HG02885 (cell line): ENCODE results near the gene ADCY1.

Source experiments
- ATAC-seq: cut with Tn5 transposase; IDR thresholded peaks from one replicate; pipeline ENCODE4 v1.9.1; 2021; ENCODE audit warnings: mild to moderate bottlenecking; ENCODE audit not compliant: unreplicated experiment, poor library complexity

ADCY1 gene

DNA sequence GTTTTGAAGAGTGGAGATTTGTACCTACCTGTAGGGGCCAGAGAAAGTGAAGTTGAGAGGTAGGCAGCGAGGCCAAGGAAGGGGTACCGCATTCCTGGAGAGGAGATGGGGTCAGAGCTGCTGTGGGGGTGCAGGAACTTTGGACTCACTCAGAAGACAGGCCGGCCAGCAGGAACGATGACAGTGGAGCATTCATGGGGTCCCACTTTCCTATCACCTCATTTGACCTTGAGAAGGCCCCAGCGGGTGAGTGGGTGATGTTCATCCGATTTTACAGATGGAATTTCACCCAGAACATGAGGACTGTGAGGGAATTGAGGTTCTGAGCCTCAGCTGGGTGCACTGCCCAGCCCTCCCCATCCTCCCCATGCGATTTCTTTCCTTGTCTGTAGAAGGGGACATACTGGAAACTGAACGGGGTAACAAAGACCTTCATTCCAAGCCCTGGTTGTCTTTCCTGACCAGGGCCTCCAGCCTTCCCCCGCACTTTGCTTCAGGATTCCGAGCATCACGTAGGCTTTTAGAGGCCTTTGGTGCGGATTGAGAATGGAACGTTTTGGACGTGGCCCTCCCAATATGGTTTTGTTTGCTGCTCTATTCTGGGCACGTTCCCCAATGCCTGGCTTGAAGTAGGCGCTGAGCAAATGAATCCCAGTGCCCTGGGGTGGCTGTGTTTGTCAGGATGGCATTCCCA lies 87.3 kb downstream of the ADCY1 start:
- ATAC-seq = no peak

DNA sequence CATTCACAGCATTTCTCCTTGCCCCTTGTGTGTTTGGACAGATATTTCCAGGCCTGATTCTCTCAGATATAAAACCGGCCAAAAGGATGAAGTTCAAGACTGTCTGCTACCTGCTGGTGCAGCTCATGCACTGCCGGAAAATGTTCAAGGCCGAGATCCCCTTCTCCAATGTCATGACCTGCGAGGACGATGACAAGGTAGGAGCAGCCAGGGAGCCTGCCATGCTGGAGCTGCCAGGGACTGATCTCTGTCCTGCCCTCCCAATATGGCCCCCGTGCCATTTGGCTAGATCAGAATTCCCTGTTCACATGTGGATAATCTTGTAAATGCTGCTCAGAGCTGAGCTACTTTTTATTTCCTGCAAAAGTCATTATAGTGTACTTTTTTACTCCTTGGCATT lies 87.8 kb downstream of the ADCY1 start:
- no peak for ATAC-seq

DNA sequence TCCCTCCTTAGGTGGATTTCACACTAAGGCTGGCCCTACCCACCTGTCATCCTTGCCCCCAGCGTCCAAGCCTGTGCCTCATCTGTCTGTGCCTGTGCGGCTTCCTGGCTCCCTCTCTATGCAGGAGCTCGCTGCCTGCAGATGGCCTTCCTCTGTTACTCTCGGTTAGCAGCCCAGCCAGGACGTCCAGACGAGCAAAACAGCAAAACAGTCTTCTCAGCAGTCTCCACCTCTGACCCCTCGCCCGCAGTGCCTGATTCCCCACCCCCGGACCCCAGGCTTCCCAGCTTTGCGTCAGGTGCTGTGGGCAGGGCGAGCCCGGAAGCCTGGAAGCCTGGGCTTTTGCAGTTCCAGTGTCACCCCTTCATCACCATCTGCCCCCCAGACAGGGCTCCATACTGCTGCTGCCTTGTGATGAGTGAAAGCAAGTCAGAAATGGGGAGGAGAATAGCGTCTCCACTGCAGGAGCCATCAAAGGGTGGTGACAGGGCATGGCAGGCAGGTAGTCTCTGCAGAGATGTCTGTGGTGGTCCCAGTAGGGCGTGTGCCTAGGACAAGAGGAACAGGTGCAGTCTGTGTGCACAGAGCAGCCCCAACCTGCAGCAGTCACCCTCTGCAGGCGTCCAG lies 88.5 kb downstream of the ADCY1 start:
- no peak for ATAC-seq

DNA sequence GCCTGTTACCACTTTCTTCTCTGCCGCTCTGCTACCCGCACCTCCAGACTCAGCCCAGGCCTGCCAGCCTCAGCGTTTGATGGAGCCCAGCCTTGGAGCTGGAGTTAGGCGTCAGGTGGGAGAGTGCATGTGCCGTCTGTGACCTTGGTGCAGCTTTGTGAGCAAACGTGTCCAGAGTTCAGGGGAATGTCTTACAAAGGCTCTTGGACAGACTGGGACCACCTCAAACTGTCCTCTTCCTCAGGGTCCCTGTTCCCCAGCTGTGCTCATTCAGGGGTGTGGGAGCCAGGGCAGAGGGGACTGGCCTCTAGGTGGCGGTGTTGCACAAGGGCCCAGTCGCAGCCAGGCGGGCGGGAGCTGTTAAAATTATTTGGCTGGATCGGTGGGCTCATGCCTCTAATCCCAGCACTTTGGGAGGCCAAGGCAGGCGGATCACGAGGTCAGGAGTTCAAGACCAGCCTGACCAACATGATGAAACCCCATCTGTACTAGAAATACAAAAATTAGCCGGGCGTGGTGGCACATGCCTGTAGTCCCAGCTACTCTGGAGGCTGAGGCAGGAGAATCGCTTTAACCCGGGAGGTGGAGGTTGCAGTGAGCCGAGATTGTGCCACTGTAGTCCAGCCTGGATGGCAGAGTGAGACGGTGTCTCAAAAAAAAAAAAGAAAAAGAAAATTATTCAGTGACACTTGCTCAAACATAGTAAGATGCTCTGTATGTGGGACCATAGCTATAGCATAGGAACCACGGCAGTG lies 89.2 kb downstream of the ADCY1 start:
- no peak for ATAC-seq

DNA sequence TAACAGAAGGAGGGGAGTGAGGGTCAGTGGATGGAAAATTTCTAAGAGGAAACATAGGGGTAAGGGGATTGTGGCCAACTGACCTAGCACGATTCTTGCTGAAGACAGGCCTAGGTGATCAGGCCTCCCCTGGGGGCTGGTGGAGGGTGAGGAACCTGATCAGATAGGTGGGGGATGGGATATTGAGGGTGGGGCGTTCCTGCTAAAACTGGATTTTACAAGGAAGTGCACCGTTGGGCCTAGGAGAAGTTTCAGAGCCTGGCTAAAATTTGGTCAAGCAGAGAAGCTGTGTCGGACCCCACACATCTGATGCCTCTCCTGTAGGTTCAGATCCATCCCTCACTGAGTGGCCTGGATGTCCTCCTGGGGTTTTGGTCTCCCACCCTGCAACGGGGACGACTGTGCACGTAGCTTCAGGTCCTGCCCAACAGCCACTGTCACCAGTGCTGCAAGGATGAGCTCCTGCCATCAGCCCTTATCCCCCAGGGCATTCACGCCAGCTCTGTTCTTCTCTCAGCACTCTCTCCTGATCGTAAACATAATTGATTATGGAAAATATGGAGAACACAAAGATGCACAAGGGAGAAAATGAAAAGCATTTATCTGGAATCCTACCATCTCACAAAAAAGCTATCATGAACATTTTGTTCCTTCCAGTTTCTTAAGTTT lies 89.9 kb downstream of the ADCY1 start:
- ATAC-seq = no peak

DNA sequence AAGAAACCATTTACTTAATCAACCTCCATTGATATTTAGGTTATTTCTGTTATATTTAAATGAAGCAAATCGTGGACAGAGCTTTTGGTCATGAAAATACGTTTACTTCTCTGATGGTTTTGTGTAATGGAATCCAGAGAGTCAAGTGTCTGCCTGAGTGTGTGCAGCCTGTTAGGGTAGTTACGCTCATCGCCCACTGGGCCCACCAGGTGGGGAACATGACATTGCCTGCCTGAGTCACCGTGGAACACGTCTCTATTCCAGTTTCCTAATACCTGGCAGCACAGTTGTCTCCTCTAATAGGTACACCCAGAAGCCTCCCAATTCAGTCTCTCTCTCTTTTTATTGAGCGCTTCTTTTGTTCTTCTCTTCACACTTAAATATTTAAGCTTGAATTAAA lies 91.0 kb downstream of the ADCY1 start:
- no peak for ATAC-seq

DNA sequence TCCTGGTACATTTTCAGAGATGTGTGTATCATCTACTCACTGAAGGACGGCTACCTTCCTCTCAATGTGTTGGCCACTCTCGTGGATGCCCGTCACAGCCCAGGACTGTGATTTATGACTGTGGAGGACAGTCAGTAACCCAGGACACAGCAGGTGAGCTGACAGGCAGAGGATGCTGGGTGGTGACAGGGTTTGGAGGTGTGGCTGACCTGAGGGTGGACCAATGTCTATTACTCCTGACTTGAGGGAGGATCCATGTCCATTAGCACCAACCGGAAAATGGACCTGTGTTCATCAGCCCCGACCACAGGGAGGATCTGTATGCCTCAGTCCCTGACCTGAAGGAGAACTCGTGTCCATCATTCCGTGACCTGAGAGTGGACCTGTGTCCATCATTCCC lies 96.1 kb downstream of the ADCY1 start:
- no peak for ATAC-seq

DNA sequence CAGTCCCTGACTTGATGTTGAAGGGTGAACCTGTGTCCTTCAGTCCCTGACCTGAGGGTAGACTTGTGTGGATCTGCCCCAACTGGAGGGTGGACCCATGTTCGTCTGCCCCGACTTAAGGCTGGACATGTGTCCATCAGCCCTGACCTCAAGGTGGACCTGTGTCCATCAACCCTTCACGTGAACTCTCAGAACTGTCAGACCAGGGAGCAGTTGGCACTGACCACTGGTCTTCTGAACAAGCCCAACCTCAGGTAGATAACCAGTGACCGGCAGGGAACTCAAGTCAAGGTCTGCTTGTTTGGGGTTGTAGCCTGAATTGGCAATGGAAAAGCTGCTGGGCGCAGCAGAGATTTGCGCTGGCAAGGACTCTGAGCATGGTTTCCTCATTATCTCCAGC lies 96.5 kb downstream of the ADCY1 start:
- no peak for ATAC-seq

DNA sequence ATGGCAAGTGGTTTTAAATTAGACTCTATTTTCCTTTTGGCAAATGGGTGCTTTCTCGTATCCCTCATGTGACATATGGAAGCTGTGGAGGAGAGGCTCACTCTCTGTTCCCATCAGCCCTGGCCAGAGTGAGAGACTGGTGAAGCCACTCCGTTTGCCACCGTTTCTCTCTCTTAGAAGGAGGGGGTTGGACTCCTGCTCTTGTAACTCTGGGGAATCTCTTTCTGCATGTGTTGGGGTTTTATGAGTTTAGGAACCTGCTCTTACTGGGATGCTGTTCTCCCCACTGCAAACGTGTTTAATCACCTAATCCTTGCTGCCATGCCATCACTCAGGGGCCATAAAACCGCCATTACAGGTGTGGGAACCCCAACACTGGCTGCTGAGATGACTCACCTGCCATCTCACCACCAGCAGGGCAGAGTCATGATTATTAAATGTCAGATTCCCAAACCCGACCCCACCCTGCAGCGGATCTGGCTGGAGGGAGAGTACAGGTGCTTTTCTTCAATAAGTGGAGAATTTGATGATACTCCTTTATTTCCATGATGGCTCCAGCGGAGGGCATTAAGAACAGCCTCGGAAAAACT lies 103.2 kb downstream of the ADCY1 start:
- ATAC-seq = no peak

DNA sequence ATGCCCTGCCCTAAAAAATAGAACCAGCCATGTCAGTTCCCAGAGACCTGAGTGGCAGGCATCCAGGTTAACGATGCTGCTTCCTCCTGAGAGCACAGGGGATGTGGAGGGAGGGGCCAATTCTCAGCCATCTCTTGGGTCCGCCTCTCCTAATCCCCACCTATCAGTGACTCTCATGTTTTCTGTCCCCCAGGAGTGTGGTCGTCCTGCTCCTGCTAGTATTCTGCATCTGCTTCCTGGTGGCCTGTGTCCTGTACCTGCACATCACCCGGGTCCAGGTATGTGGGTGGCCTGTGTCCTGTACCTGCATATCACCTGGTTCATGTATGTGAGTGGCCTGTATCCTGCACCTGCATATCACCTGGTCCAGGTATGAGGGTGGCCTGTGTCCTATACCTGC lies 105.3 kb downstream of the ADCY1 start:
- no peak for ATAC-seq

DNA sequence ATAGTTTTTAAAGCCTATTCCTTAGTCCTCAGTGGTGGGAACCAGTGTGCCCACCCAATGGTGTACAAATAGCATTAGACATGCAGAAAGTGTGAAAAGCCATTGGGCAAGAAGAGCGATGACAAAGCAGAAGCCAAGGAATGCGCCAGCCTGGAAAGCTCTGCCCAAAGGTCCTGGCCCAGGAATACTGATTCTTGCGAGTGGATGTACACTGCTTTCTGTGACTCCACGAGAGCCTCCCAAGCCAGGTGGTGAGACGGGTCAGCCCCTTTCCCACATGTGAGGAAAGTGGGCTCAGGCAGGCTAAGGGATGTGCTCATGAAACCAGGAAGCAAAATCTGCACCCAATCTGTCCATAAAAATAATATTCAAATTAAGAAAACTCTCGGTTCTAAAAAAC lies 106.6 kb downstream of the ADCY1 start:
- ATAC-seq = no peak

DNA sequence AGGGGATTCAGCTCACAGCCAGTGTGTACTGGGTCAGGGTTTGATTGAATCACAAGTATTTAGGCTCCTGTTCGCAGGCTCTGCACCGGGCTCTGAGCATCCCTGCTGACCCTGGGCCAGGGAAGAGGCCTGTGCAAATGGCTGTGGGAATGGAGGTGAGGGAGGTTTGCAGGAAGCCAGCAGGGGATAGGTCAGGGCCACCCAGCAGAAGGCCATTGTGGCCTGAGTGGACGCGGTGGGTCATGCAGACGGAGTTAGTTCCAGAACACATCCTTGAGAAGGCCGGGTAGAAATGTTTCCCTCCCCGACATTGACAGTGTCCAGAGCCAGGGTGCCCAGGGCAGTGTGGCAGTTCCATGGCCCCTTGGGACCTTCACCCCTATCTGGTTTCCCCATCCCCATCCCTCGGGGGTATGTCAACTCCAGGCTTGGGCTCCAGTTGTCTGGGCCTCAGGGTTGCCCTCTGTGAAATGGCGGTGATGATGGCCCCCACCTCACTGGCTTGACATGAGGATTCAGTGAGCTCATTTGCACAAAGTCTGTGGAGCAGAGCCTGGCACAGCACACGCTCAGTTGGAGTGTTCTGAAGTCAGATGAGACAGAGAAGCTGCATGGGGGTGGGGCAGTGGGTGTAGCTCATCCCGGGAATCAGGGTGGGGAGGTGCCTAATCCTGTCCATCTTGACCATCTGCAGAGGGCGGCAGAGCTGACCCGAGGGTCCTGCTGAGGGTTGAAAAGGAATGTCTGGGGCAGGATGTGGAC lies 107.6 kb downstream of the ADCY1 start:
- ATAC-seq = no peak

DNA sequence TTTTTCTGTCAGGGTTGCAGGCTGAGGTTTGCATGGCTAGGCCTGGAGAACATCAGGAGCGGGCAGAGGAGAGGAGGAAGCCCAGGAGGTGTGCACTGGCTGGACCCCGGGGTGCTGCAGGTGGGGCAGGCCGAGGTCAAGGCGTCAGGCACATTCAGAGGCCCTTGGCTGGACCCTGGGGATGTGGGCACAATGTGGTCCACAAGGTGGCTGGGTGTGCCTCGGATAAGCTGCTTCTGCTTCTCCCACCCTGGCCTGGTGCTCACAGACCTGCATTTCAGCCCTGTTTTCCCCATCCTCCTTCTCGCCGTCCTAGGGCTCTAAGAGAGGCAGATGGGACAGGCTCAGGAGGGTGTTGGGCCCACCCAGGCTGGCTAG lies 108.2 kb downstream of the ADCY1 start:
- no peak for ATAC-seq

DNA sequence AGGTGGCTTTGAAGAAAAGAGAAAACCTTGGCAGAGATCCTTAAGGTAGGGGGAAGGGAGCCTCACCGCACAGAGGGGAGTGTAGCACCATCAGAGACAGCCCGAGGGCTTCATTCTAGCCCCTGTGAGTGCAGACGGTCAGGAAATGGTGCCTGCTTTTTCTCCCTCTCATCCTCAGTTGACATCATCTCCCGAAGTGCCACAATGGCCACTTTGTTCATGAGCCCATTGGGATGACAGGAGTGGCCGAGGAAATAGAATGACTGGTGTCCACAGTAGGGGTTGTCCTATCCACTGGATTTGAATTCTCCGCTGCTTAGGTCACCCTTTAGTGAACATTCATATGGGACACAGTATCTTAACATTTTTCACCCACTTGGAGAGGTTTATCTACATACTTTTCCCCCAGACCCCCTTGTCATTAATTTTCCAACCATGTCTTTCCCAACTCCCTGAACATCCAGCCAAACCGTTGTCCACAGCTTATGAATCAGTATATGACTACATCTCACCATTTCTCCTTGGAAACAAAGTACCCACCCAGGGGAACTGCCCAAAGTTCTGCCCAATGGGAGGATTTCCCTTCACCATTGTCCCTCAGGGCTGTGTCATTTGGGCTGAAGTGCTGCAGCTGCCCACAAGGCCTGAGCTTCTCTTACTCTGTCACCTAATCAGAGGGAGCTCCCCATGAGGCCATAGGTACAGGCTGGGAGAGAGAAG lies 108.8 kb downstream of the ADCY1 start:
- ATAC-seq = no peak

DNA sequence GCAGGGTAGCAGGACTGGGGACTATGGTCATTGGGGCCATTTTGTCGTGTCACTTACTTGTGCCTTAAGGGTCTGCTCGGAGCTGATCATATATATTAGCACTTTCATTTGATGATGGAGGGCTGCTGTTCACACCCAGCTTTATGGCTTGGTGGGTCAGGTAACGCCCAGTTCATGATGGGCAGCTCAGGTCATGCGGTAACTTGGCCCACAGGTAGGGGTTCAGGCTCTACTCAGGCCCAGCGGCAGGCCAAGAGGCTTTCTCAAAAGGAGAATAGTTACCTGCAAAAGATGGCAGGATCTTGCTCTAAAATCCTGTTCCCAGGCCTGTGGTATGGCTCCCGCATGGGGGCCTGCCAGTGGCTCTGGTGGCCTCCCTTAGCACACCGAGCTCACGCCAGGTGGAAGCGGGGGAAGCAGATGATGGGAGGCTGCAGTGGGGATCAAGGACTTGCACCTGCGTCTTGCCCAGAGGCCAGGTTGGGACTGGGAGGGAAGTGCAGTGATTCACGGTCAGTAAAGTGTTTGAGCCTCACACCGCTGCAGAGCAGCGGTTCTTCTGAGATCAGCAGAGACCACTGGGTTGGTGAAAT lies 109.5 kb downstream of the ADCY1 start:
- ATAC-seq = no peak

DNA sequence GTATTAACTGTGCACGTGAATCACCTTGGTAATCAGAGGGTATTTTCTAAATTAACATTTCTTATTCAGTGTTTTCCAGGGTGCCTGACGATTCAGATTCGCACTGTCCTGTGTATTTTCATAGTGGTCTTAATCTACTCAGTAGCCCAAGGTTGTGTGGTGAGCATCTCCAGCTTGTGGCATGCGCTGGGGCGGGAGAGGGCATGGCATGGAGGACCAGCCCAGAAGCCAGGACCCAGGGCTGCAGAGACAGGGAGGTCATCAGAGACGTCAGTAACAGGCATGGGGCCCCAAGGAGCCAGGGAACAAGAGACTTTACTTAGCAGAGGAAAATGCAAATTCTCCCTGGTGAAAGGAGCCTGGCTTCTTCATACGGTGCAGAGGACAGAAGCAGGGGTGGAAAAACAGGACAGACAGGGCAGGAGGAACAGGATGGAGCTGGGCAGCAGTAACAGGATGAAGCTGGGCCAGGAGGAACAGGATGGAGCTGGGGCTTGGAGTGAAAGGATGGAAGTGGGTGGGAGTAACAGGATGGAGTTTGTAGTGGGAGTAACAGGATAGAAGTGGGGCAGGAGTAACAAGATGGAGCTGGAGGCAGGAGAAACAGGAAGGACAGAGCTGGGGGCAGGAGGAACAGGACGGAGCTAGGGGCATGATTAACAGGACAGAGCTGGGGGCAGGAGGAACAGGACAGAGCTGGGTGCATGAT lies 110.9 kb downstream of the ADCY1 start:
- ATAC-seq = no peak

DNA sequence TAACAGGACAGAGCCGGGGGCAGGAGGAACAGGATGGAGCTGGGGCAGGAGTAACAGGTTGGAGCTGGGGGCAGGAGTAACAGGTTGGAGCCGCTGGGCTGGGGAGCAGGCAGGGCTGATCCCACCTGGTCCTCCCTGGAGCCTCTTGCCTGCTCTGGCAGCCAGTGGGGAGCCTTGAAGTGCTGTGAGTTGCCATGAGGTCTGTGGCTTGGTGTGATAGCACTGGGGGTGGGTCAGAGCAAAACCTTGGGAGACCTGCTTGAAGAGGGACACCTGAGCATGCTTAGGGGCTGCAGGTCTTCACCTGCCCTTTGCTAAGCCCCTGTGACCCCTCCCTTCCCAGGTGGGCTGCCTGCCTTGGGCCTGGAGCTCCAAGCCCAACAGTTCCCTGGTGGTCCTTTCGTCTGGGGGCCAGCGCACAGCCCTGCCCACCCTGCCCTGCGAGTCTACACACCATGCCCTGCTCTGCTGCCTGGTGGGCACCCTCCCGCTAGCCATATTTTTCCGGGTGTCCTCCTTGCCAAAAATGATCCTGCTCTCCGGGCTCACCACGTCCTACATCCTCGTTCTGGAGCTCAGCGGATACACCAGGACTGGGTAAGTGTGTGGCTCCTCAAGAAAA lies 111.6 kb downstream of the ADCY1 start:
- no peak for ATAC-seq
